ENCODE data around the gene ACTL8.

The ACTL8 gene, protein sequence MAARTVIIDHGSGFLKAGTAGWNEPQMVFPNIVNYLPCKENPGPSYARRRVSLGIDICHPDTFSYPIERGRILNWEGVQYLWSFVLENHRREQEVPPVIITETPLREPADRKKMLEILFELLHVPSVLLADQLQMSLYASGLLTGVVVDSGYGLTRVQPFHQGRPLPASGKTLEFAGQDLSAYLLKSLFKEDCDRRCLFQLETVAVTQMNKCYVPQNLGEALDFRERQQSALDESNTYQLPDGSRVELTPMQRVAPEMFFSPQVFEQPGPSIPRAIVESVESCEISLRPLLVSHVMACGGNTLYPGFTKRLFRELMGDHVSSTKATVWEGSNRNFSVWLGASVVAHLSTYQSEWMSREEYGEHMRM

DNA sequence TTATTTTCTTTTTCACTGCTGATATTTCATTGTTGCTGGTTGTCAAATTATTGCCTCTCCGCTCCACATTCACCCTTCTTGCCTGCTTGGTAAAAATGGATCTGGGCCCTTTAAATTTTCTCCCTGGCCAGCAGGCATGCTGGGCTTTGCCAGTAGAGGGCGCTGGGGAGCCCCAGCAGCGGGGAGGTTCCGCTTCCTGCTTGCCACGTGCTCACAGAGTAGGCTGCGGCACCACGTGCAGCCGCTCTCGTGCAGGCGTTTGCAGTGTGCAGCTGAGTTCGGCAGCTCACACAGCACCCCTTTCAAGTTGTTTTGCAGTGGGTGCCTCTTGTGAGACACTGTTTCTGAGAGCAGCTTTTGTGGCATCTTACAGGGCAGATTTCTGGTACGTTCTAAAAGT lies at the start of gene ACTL8:
Gene ACTL8, plus strand, starts transcription at position 214 of the 400 bp plus-strand sequence. CDS start 67,676 bp downstream, outside the sequence.
- DNase-seq (ENCODE audit: low read depth in 2 of 2): no peak

DNA sequence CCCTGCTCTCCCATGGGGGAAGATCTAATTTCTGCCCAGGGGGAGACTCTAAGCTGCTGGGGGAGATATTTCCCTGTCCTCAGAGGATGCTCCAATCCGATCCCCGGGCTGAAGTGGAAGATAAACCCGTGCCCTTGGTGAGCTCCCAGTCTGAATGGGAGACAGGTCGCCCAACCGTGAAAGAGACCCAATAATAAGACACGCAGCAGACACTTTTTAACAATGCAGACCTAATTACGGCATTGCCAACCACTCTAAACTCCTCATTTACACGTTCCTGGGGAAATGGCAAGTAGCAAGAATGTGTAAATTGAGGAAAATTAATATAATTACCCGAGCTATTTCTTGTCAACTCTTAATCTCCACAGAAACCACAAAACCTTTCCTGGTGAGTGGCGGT lies 48.7 kb upstream of the ACTL8 start:
- no peak for DNase-seq (ENCODE audit: low read depth in 2 of 2)

DNA sequence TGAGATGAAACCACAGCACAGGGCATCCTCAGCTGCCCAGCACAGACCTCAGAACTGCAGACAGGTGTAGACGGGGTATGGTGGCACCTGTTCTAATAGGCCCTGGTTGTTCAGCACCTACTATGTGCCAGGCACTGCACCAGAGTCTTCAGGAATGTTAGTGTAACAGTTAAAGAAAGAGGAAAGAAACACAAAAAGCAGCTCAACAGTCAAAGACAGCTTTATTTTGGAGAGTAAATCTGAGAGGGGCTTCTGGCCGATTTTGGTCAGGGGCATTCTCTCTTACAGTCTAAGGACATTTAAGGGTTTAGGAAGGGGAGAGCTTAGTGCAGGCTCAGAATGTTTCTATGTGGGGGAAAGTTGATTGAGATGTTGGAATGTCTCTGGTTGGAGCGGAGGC lies 45.2 kb upstream of the ACTL8 start:
- DNase-seq (ENCODE audit: low read depth in 2 of 2): no peak

DNA sequence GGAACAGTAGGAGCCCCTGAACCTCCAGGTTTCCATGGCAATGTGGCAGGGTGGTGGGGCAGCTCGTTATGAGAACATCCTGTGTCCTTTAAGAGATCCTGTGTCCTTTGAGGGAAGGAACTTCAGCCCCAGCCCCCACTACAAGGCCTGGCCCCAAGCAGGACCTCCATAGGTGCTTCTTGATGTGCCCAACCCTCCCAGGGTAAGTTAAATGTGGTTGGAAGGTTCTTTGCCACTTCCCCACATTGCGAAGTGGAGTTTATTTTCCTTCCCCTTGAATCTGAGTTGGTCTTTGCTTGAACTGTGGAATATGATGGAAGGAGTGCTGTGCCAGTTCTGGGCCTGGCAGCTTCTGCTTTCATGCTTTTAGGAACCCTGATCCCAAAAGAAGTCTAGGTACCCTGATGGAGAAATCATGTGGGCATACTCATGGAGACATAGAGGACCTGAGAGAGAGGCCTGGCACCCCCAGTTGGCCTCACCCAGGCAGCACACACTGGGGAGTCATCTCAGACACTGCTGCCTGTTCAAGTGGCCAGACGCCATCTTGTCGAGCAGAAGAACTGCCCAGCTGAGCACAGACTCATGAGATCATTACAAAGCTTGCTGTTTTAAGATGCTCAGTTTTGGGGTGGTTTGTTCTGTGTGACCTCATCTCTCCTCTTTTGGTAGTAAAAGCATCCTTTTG lies 44.1 kb upstream of the ACTL8 start:
- no peak for DNase-seq (ENCODE audit: low read depth in 2 of 2)

DNA sequence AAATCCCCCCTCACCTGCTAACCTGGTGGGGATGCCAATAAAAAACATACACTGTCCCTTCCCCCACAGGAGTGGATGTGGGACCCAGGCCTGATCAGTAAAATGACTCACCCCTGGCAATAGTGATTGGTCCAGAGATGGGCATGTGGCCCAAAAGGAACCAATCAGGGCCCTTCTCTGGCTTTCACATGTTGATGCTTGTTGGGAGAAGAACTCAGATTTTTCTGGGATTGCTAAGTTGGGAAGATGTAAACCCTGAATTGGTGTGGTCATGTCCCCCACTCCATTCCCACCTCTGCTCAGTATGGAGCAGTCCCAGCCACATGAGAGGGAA lies 43.6 kb upstream of the ACTL8 start:
- DNase-seq (ENCODE audit: low read depth in 2 of 2): no peak

DNA sequence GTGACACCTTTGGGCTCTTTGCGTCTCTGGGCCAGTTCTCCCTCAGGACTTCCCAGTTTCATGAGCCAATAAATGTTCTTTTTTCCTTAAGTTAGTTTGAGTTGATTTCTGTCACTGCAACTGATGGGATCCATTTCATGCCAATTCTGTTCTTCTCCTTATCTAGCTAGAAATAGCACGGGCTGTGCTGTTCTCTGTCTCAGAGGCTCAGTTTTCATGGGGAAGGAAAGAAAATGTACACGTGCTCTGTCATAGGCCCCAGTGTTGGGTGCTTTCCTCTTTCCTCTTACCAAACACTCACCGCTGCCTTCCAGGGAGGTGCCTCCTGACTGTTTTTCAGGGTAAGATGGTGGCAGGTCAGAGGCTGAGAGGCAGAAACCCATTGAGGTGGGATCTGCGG lies 43.2 kb upstream of the ACTL8 start:
- DNase-seq (ENCODE audit: low read depth in 2 of 2): no peak

DNA sequence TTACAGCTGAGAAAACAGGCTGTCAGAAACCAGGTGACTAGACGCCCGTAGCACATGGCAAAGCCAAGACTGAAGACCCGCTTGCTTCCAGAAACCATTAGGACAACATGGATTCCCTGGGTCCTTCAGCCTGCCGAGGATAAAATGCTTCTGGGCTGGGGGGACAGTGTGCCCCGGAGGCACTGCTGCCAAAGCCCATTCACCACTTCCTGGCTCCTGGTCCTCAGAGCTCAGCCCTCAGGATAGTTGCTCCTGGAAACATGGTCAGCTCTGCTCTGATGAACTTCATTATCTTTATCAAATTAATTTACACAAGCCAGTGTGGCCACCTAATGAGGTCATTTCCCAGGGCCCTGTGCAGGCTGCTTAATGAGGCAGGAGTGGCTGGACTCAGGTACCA lies 41.1 kb upstream of the ACTL8 start:
- DNase-seq (ENCODE audit: low read depth in 2 of 2): no peak

DNA sequence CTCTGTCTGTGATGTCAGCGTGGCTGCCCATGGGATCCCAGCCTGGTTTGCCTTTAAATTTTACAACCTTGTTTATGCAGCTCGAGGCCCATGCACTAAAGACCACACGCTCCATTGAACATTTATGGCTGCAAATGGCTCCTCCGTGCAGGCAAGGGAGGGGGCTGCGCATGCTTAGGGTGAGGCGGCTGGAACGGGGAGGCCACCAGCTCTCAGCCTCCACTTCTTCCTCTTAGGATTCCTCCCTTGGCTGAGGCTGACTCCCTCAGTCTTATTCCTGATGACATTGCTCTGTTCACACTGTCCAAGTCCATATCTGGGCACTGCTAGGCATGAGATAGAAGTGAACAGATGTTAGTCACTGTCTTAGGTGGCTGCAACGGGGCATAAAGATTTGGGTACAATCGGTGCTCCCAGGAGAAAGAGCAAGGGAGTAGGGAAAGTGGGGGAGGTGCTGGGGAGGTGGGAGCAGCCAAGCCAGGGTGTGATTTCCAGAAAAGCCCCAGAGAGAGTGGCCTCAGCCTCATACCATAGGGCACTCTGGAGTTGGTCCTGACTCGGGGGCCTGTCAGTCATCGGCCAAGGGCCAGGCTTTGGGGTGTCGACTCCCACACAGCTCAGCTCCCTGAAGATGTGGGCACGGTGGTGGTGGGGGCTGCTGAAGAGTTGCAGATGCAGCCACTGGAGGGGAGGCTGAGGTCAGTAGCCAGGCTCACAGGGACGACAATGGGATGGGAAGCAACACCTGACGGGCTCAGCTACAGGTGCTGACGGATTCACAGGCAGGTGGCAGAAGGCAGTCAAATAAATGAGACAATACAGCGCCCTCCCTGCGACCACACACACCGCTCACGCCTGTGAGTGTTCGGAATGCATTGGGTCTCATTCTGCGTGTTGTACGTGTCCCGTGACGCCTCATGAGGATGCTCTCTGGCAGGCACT lies 37.3 kb upstream of the ACTL8 start:
- no peak for DNase-seq (ENCODE audit: low read depth in 2 of 2)

DNA sequence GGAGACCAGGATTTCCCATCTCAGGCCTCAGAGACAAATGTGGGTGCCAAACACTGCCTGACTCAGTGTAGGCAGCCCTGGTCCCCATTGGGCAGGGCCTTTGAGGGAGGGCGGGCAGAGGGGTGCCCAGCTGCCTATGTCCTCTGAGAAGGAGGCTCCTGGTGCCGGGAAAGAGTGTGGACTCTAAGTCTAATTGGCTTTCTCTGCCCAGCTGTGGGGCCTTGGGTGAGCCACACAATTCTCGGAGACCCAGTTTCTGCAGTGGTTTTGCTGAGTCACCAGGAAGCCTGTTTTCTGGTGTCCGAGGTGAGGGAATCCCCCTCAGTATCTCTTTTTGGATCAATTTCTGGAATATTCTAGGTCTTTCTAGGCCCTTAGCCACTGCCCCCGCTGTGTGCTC lies 35.3 kb upstream of the ACTL8 start:
- no peak for DNase-seq (ENCODE audit: low read depth in 2 of 2)

DNA sequence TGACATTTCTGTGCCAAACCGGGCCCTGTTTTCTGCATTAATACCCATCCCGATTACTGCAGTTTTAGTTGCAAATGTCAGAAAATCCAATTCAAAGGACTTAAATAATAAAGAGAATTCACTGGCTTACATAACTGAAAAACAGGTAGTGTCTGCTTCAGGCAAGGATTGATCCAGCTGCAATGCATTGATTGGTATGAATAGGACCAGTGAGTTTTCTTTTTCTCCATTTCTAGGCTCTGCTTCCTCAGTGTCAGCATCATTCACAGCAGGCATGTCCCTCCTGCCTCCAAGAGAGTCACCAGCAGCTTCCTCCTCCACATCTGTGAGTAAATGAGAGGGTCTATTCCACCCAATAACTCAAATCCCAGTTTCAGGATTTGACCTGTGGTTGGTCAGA lies 33.7 kb upstream of the ACTL8 start:
- no peak for DNase-seq (ENCODE audit: low read depth in 2 of 2)

DNA sequence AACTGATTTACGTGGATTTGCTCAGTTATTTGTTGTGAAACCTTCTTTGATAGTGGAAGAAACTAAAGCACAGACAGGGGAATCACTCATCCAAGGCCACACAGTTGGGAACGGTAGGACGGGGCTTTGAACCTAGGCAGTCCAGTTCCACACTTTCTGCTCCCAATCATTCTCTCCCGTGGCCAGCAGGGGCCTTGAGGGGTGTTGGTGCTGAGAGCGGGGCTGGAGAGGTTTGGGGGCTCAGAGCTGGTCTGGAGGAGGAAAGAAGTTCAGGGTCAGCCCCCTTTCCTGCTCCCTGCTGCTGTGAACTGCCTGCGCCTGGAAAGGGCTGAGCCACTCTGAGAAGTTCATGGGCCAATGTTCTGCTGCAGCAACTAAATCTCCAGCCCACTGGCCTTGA lies 31.4 kb upstream of the ACTL8 start:
- DNase-seq (ENCODE audit: low read depth in 2 of 2): no peak

DNA sequence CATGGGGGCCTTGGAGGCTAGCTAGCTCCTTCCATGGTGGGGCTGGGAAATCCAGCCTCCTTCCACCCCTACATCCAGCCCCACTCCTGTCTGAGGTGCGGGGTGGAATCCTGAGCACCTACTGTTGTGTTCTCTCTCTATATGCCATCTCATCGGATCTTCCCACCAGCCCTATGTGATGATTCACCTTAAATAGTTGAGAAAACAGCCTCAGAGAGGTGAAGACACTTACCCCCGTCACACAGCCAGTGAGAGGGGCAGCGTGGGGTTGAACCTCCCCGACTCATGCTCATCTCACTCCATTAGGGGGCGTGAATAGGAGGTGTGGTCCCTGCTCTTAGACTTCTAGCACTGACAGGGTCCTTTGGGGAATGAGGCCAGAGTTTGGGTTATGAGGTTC lies 31.0 kb upstream of the ACTL8 start:
- no peak for DNase-seq (ENCODE audit: low read depth in 2 of 2)

DNA sequence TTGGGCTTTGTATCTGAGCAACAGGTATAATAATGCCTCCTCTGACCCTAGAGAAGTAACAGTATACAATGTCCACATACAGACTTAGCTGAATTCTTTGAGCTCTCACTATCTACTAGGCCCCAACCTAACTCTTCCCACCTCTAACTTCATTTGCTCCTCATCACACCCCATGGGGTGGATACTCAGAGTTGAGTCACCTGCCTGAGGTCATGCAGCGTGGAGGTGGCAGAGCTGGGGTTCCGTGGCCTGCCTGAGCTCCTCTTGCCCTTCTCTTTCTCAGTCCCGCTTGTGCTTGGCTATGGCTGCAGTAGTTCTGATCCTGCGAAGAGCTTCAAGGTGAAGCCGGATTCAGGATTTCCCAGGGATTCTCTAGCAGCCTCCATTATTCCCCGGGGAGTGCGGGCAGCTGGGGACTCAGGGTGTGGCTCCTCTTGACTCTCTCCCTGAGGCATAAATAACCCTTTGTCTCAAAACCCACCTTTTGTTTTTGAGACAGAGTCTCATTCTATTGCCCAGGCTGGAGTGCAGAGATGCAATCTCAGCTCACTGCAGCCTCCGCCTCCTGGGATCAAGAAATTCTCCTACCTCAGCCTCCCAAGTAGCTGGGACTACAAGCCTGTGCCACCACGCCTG lies 29.9 kb upstream of the ACTL8 start:
- no peak for DNase-seq (ENCODE audit: low read depth in 2 of 2)

DNA sequence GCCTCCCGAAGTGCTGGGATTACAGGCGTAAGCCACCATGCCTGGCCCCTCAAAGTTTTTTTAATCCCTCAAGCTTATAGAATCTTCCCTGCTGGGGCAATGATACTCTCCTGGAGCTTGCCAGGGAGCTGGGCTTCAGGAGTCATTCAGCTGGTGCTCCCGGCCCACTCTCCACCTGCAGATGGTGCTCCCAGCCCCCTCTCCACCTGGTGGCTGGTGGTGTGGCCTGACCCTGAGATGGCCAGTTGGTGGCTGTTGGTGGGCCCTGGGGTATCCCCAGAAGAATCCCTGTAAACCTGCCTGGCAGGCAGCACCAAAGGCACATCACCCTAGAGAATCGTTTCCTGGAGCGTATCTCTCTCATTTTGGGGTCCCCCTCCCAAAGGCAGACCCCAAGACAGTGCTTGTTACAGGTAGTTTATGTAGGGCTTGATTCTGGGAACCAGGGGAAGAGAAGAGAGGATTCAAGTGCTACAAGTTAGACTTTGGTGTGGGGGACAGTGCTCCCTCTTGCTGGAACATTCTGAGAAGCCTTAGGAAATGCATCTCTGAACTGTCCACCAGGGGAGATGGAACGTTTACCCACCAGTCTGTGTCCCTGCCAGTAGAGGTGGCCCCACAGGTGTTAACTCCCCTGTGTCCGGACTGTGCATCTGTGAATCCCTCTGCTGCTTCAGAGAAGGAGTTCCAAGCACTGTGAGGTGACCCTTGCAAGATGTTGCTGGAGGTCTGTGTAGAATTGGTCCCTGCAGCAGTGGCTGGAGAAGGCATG lies 29.1 kb upstream of the ACTL8 start:
- DNase-seq (ENCODE audit: low read depth in 2 of 2): no peak

DNA sequence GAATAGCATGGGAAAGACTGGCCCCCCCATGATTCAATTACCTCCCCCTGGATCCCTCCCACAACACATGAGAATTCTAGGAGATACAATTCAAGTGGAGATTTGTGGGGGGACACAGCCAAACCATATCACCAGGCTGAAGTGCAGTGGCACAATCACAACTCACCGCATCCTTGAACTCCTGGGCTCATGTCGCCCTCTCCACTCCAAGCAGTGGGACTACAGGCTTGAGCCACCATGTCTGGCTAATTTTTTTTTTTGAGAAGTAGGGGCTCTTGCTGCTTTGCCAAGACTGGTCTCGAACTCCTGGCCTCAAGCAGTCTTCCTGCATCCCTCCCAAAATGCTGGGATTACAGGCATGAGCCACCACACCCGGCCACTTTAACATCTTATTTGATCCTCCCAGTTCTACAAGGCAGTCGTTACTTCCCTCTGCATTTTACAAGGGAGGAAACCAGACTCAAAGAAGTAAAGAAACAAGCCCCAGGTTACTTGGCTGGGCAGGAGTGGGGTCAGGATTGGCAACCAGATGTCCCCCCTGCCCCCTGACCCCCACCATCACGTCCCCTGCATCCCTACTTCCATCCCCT lies 26.9 kb upstream of the ACTL8 start:
- DNase-seq (ENCODE audit: low read depth in 2 of 2): no peak

DNA sequence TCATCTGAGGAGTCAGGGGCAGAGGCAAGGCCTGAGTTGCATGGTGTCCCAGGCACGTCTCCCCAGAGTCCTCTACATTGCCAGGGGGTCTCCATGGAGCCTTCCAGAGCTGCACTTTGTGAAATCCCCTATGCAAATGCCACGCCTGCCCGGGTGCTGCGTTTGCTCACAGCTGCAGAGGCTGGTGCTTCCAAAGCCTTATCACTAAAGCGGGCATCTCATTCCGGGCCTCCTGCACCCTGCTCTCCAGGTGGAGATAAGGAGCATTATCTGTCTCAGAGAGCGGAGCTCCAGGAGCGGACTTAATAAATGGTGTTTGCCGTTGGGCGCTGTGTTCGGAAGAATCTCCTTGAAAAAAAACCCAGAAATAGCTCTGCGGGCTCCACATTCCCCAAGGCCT lies 25.9 kb upstream of the ACTL8 start:
- no peak for DNase-seq (ENCODE audit: low read depth in 2 of 2)

DNA sequence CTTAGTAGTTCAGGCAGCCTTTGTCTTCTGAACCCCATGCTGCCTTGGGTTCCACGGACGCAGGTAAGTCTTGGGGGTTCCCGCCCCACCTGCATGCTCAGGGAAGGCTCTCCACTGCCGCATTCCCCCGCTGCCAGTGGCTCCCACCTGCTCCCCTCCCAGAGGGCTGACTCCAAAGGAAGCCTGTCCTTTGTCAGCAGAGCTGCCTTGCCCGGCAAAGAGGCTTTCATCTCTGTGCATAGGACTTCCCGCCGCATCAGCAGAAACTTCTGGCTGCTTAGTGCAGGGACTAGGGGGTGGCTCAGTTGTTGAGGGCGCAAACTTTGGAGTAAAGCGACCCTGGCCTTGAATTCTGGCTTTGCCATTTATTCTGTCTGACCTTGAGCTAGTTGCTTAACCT lies 25.2 kb upstream of the ACTL8 start:
- no peak for DNase-seq (ENCODE audit: low read depth in 2 of 2)

DNA sequence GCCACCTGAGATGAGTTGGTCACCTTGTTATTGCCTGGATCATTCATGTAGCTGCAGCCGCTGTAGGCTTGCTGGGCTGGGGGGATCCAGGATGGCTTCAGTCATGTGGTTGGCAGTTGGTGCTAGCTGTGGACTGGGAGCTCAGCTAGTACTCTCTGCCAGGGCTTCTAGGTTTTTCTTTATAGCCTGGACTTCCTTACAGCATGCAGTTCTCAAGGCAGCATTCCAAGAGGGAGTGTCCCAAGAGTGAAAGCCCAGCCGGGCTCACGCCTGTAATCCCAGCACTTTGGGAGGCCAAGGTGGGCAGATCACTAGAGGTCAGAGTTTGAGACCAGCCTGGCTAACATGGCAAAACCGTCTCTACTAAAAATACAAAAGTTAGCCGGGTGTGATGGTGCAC lies 23.7 kb upstream of the ACTL8 start:
- no peak for DNase-seq (ENCODE audit: low read depth in 2 of 2)

DNA sequence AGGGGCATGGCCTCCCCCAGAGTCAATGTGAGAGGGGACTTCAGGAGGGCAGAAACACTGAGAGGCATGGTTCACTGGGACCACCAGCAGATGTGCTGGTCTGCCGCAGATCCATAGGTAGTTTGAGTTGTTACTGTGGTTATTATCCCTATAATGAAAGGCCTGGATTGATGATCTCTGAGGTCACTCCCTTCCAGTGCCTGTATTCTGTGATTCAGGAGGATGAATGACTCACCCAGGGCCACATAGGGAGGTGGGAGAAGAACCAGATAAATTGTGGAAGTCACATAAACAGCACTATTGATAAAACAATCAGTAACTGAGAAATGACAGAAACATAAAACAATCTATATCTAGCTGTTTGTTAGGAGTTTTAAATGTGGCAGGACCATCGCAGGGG lies 22.7 kb upstream of the ACTL8 start:
- no peak for DNase-seq (ENCODE audit: low read depth in 2 of 2)

DNA sequence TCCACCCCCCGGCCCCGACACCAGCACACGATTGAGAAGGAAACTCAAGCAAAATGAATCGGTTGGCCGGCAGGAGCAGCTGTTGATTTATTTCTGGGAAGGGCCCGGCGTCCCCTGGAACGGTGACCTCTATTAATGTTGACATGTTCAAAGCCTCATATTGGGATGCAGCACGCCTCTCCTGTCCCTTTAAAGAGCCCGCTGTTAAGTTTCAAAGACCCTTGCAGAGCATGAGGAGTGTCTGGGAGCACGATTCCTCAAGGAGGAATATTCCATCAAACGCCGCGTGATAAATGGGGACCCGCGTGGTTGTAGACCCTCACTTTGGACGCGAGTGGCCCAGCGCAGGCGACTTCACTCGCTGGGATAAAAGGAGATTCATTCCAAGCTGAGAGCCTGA lies 21.5 kb upstream of the ACTL8 start:
- no peak for DNase-seq (ENCODE audit: low read depth in 2 of 2)

DNA sequence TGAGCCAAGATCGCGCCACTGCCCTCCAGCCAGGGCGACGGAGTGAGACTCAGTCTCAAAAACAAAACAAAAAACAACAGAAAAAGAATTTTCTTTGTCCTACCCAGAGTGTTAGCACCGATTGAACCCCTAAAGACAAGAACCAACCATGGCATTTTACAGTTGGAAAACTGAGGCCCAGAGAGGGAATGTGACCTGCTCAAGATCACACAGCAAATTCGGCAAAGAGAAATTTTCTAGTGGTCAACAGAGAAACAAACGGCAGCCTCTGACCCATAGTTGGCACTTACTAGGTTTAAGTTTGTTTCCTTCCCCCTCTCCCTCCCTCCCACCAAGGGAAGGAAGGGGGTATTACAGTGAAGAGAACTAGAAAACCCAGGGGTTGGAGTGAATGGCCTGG lies 20.5 kb upstream of the ACTL8 start:
- DNase-seq (ENCODE audit: low read depth in 2 of 2): no peak

All from activated CD4-positive, alpha-beta T cell treated with anti-CD3 and anti-CD28 coated beads for 24 hours (primary cell).